Hepatic stellate cell (primary cell): ENCODE data around the gene PHLDA3.

Experiments used
- DNase-seq: peaks from one replicate; pipeline ENCODE4 v3.0.0; 2011; ENCODE audit warnings: low spot score

Gene PHLDA3

GRCh38 chr1:201468844-201469644, at the start of gene PHLDA3:
Gene PHLDA3, minus strand, starts transcription at chr1:201469188. Its CDS starts 402 bp downstream, at chr1:201468786.
- DNase-seq: peak; percentile 91

- no peak for DNase-seq
These were observed 49.1 kb upstream of the PHLDA3 start for GRCh38 chr1:201518071-201518470.

- no peak for DNase-seq
These were observed 48.6 kb upstream of the PHLDA3 start for GRCh38 chr1:201517631-201518030.

- DNase-seq: no peak
These were observed 47.6 kb upstream of the PHLDA3 start for GRCh38 chr1:201516511-201517127.

- no peak for DNase-seq
These were observed 46.9 kb upstream of the PHLDA3 start for GRCh38 chr1:201515895-201516294.

GRCh38 chr1:201515062-201515750, 46.2 kb upstream of the PHLDA3 start:
- DNase-seq: no peak

GRCh38 chr1:201514466-201514865, 45.5 kb upstream of the PHLDA3 start:
- no peak for DNase-seq

- DNase-seq: no peak
These were observed 44.7 kb upstream of the PHLDA3 start for GRCh38 chr1:201513498-201514243.

GRCh38 chr1:201511941-201512539, 43.1 kb upstream of the PHLDA3 start:
- no peak for DNase-seq

- DNase-seq: no peak
These were observed 42.5 kb upstream of the PHLDA3 start for GRCh38 chr1:201511396-201511940.

GRCh38 chr1:201510734-201511133, 41.7 kb upstream of the PHLDA3 start:
- DNase-seq: no peak

- DNase-seq: no peak
These were observed 40.8 kb upstream of the PHLDA3 start for GRCh38 chr1:201509601-201510374.

GRCh38 chr1:201508809-201509208, 39.8 kb upstream of the PHLDA3 start:
- peak; percentile 46 for DNase-seq

GRCh38 chr1:201507360-201507675, 38.3 kb upstream of the PHLDA3 start:
- DNase-seq: no peak

GRCh38 chr1:201506557-201507359, 37.8 kb upstream of the PHLDA3 start, which contains the start of gene CSRP1:
Gene CSRP1, minus strand, starts transcription at chr1:201507123. Its CDS starts 10,820 bp downstream, at chr1:201496303.
- DNase-seq: peak; percentile 97

- DNase-seq: no peak
These were observed 37.1 kb upstream of the PHLDA3 start for GRCh38 chr1:201506092-201506491.

- peak; percentile 66 for DNase-seq
These were observed 36.5 kb upstream of the PHLDA3 start for GRCh38 chr1:201505503-201505890.

- no peak for DNase-seq
These were observed 36.0 kb upstream of the PHLDA3 start for GRCh38 chr1:201504799-201505502.

- no peak for DNase-seq
These were observed 35.2 kb upstream of the PHLDA3 start for GRCh38 chr1:201504179-201504631.
